HG03064 (cell line): ENCODE measurements around the gene ANTXR2.
"Not testable (repeated sequence)": the region's sequence is repeated elsewhere in the genome, so short reads cannot be mapped to it uniquely, and the experiment has no call there.

Experiments used
- ATAC-seq: cut with Tn5 transposase; IDR thresholded peaks from one replicate; pipeline ENCODE4 v1.9.1; 2021; ENCODE audit warnings: low read depth; ENCODE audit not compliant: unreplicated experiment

Gene ANTXR2

DNA sequence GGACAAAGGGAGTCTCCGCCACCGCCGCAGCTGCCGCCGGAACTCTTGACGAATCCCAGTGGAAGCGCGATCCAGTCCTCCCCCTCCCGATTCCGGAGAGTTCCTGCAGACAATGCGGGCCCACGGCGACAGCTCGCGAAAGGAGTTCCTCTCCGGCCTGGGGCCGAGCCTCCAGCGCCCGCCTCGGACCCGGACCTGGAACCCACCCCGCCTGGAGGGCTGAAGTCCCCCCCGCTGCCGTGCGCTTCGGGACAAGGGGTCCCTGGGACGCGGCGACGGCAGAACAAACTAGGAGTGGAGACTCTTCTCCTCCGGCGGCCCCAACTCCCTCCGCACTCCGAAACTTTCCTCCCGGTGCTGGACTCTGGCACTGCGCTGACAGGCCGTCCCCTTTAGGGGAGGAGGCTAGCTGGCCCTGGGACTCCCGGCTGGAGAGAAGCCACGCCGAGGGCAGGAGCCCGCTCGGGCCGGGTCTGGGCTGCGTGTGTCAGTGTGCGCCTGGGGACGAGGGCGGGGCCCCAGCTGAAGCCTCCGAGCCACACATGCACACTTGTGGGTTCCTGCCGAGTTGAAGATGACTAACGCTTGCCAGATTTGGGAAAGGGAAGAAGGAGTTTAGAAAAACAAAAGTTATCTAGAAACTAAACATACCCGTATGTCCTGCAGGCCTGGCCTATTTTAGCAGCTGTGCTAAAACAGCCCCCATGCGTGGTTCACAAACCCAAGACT is at the start of gene ANTXR2:
ANTXR2 (minus strand) TSS at position 486 of the 729 bp plus-strand sequence. CDS start 669 bp downstream, outside the sequence.
- ATAC-seq = peak; percentile 58

DNA sequence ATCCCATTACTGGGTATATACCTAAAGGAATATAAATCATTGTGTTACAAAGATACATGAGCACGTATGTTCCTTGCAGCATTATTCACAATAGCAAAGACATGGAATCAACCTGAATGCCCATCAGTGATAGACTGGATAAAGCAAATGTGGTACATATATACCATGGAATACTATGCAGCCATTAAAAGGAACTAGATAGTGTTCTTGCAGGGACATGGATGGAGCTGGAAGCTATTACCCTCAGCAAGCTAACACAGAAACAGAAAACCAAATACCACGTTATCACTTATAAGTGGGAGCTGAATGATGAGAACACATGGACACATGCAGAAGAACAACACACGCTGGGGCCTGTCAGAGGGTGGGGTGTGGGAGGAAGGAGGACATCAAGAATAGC is 48.8 kb upstream of the ANTXR2 start:
- not testable (repeated sequence) for ATAC-seq

DNA sequence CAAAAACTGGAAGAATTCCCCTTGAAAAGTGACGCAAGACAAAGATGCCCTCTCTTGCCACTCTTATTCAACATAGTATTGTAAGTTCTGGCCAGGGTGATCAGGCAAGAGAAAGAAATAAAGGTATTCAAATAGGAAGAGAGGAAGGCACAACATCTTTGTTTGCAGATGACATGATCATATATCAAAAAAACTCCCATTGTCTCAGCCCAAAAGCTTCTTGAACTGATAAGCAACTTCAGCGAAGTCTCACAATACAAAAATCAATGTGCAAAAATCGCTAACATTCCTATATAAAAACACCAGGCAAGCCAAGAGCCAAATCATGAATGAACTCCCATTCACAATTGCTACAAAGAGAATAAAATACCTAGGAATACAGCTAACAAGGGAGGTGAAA is 46.6 kb upstream of the ANTXR2 start:
- ATAC-seq = not testable (repeated sequence)

DNA sequence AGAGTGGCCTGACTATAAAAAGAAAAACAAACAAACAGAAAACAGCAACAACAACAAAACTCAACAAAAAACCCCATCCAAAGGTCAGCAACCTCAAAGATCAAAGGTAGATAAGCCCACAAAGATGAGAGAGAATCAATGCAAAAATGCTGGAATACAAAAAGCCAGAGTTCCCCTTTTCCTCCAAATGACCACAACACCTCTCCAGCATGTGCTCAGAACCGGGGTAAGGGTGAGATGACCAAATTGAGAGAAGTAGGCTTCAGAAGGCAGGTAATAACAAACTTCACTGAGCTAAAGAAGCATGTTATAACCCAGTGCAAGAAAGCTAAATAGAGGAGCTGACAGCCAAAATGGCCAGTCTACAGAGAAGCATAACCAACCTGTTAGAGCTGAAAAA is 43.5 kb upstream of the ANTXR2 start:
- no peak for ATAC-seq

DNA sequence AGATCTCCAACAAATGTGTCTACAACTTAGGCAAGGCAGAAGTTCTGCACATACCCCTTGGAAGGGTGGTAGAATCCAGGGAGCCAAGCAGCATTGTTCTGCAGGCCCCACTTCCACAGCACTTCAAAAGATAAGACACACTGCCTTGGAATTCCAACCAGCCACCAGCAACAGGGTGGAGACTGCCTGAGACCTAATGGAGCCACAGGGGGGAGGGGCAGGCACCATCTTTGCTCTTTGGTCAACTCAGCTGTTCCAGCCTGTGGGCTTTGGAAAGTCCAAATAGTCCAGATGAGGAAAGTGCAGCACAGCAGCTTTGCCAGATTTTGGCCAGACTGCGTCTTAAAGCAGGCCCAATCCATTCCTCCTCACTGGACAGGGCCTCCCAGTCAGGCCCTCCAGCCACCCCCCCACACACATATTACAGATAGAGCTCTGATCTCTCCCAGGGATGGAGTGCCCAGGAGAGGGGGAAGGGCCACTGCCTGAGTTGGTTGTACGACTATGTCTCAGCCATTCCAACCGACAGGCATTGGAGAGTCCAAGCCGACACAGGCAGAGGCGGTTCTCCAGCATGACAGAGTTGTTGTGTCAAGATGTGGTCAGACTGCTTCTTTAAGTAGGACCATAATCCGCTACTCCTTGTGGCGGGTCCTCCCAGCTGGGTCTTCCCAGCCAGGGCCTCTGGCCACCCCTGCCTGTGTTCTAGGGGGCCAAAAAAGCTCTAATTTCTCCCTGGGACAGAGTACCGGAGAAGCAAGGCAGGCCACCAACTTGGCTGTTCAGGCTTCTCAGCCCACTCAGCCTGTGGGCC is 42.5 kb upstream of the ANTXR2 start:
- ATAC-seq = no peak

DNA sequence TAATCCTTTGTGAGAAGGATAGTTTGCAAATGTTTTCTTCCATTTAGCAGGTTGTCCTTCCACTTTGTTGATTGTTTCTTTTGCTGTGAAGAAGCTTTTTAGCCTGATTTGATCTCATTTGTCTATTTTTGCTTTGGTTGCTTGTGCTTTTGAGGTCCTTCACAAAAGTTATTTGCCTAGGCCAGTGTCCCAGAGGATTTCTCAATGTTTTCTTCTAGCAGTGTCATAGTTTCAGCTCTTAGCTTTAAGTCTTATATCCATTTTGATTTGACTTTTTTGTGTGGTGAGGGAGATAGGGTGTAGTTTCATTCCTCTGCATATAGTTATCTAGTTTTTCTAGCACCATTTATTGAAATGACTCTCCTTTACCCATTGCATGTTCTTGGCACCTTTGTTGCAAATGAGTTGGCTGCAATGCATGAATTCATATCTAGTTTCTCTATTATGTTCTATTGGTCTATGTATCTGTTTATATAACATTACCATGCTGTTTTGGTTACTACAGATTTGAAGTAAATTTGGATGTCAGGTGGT is 41.8 kb upstream of the ANTXR2 start:
- ATAC-seq = no peak

DNA sequence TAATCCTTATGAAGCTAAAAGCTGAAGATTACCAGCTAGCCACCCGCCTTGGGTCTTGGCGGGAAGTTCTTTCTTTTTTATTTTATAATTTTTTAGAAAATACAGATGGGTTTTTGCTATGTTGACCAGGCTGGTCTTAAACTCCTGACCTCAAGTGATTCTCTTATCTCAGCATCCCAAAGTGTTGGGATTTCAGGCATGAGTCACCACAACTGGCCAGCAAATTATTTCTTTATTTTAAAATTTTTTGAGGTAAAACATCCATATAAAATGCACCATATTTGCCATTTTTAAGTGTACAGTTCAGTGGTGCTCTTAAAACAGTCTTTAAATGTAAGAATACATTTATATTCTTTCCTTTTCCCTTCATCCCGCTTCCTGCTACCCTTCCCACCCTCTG is 40.6 kb upstream of the ANTXR2 start:
- no peak for ATAC-seq

DNA sequence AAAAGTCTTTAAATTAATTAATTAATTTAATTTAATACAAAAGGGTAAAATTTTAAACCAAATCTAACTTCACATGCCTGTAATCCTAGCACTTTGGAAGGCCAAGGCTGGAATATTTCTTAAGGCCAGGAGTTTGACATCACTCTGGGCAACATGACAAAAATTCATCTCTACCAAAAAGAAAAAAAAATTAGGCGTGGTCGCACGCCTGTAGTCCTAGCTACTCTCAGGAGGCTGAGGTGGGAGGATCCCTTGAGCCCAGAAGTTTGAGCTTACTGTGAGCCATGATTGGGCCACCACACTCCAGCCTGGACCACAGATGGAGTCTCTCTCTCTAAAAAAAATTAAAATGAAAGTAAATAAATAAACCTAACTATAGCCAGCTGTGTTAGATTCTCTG is 39.2 kb upstream of the ANTXR2 start:
- no peak for ATAC-seq

DNA sequence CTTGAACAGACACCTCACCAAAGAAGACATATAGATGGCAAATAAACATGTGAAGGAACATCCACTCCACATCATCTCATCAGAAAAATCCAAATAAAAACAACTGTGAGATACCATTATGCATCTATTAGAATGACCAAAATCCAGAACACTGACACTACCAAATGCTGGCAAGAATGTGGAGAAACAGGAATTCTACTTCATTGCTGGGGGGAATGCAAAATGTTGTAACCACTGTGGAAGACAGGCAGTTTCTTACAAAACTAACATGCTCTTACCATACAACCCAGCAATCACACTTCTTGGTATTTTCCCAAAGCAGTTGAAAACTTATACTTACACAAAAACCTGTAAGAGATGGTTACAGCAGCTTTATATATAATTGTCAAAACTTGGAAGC is 38.2 kb upstream of the ANTXR2 start:
- no peak for ATAC-seq

DNA sequence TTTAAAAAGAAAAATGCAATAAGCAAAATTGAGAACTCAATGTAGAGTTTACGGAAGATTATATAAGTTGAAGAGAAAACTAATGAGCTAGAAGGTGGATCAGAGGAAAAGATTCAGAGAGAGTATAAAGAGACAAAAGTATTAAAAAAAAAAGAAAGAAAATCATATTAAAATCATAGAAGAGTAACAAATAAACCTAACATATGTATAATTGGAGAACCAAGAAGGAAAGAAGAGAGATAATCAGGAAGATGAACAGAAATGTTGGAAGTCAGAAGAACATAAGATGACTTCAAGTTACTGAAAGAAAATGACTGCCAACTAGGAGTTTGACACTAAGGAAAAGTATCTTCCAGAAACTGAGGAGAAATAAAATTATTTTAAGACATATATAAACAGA is 34.3 kb upstream of the ANTXR2 start:
- no peak for ATAC-seq

DNA sequence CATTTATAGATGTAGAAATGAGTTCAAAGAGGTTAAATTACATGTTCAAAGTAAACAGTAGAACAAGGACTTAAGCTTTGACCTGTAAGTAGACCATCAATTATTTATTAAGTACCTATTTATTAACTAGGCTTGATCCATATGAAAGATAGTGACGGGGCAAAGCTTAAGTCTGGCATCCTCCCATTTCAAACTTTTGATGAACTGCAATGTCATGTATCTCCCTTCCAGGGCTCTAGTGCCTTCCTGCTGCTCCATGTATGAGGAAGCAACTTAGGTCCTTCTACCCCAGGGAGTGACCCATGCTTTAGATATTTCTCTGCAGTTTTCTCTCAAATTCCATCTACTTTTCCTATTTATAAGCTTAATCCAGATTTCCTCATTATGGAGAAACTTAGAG is 31.9 kb upstream of the ANTXR2 start:
- no peak for ATAC-seq

DNA sequence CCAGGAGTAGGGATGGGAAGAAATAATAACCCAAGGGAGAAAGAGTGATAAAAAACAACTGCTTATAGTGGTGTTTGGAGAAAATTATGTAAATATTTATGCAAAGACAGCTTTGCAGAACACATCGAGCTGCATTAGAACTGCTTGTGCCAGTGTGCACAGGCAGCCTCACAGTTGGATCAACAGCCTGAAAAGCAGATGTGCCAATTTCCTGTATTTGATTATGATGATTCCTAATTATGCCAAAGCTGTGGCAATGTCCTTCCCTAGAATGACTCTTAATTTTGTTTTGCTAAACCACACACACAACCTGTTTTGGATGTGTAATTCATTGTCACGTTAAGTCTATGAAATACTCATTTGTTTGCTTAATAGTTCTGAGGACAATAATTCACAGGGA is 30.6 kb upstream of the ANTXR2 start:
- ATAC-seq = no peak

DNA sequence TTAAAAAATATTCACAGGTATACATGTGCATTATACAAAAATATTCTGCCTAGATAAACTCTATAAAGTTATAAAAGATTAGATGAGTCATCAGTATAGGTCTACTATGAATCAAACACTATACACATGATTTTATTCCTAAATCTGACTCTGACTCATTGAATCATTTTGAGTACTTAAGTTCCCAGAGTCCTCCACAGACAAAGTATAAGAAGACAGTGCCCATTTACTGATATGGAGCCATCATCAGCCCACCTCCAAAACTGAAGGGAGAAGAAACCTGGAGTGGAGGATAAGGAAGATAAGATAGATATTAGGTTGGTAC is 28.7 kb upstream of the ANTXR2 start:
- no peak for ATAC-seq

DNA sequence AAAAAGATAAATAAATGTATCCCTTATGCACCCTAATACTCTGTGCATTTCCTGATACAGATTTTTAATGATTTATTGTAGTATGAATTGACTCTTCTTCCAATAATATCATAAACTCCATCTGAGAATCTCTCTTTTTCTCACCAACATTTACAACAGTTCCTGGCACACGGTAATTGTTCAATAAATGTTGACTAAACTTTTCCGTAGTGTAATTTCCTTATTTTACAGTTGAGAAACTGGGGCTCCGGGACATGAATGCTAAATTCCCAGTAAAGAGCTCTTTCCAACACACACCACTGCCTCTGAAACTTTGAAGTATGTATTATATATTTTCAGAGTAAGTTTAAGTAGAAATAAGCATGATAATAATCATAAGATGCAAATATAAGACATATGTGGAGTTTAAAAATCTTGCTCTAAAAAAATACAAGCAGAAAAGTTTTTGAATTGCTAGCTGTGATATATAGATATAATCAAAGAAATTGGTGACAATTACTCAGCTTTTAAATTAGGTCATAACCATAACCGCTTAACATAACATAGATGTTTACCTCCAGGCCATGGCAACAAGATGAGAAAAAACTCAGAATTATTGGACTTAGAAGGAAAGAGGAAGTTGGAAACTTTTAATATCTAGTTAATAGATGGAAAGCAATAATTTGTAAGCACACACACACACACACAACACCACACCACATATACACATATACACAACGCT is 28.2 kb upstream of the ANTXR2 start:
- ATAC-seq = no peak

DNA sequence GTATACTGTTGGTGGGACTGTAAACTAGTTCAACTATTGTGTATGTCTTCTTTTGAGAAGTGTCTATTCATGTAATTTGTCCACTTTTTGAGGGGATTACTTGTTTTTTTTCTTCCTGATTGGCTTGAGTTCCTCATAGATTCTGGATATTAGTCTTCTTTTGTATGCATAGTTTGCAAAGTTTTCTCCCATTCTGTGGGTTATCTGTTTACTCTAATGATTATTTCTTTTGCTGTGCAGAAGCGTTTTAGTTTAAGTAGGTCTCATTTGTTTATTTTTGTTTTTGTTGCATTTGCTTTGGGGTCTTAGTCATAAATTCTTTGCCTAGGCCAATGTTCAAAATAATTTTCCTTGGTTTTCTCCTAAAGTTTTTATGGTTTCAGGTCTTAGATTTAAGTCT is 26.6 kb upstream of the ANTXR2 start:
- ATAC-seq = no peak

DNA sequence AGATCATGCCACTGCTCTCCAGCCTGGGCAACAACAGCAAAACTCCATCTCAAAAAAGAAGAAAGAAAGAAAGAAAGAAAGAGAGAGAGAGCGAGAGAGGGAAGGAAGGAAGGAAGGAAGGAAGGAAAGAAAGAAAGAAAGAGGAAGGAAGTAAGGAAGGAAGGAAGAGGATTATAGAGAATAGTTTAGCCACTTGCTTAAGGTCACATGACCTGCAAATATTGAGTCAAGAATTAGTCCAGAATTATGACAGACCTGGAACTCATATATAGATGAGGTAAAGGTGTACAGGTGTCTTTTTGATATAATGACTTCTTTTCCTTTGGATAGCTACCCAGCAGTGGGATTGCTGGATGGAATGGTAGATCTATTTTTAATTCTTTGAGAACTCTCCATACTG is 25.6 kb upstream of the ANTXR2 start:
- no peak for ATAC-seq

DNA sequence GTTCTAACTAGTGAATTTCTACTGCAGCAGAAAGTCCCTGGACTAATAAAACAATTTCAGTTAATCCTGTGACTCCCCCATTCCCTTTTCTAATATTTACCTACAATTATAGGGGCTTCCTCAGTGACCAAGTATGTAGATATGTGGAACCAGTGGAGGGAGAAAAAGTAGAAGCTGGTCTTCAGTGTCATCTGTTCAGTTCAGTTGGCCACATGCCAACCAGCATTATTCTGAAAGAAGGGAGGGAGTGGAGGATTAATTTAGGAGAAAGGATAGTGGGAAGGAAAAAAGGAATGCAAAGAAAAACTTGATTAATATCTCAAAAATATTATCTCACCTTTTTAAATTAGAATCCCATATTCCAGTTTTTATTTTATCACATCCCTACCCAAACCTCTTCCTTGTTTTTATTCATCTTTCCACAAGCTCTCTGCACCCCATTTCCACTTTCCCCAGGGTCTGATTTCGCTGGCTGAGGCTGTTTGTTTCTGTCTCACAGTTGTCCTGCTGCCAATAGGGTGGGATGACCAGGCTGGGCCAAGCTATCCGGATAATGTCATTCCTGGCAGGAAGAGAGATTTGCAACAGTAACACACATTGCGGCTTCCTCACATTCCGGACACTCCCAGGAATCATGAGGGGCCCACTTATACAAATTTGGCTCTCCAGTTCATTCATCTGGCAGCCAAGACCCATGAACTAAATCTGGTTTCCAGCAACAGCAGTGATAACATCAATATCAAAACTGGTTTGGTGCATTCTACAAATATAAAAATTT is 24.6 kb upstream of the ANTXR2 start:
- ATAC-seq = no peak

DNA sequence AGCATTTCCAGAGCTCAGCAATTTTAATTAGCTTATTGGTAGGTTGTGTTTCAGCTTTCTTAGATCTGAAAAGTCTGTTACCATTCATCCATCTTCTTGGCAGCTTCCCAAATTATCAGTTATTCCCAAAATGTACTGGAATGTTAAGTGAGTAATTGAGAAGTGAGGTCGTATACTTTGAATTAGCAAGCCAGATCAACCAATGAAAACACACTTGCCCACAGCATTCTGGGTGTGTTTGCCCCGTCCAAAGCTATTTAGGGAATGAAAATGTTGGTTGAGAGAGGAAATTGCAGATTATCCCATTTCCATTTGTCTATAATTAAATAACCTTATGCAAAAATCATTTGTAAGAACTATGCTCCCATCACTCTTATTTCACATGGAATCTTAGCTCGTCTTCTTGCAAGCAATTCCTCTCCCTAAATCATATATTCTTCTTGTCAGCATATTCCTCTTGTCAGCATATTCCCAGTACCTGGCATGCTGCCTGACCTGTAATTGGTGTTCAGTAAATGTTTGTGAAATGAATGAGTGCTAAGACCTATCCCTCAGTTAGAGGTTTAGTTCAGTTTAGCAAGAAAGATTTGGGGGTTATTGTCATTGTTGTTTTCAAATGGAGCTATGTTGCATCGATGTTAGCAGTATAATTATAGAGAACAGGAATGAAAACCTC is 23.3 kb upstream of the ANTXR2 start:
- no peak for ATAC-seq

DNA sequence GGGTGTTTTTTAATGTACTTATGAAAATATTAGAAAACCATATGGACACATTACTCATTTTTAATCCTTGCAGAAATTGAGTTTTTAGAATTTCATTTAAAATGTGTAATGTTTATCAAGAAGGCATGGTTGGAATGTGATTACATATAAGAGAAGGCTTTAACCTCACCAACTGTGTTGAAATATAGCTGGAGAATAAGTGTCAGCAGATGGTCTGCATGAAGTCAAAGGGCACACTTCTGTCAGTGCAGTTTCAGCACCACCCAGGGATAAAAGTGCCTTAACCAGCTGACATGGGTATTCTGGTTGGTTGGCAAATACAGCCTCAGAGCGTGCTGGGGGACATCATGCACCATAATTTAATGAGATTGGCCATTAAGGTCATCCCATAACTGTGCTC is 21.2 kb upstream of the ANTXR2 start:
- ATAC-seq = no peak

DNA sequence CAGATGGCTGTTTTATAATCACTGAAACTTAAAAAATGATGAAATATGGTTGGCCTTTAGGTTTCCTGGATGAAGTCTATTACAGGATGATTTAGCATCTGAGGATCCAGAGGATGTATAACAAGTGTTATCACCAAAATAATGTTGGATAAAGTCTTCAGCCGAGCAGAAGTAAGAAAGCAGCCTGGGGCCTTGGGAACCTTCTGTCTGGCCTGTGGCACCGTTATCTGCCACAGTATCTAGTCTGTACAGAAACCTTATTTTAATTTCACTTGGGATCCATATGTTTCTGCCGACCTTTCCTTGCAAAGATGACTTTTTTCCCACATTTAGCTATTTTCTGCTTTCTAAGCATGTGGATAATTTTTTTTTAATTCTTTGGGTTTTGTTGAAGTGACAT is 20.5 kb upstream of the ANTXR2 start:
- no peak for ATAC-seq
